Karpas-422 (cell line): ENCODE data around the gene HP. TPM values are rescaled to one million over a fixed set of nuclear protein-coding genes. Genes with fewer than 3 reads are reported as not detected.

ENCODE experiments used
- DNase-seq: peaks from one replicate; pipeline ENCODE4 v3.0.0-alpha.2; 2015
- H2AFZ ChIP-seq: fragments of 200-600 bp; sonication (generic); 2 replicates; pipeline ENCODE4 v1.6.1; 2014; ENCODE audit warnings: antibody characterized with exemption, low read length, mixed read lengths
- H3K27ac ChIP-seq: fragments of 200-600 bp; sonication (generic); 2 replicates; pipeline ENCODE4 v1.5.1; 2014; ENCODE audit warnings: mild to moderate bottlenecking, low read length, moderate library complexity
- H3K27me3 ChIP-seq: fragments of 200-600 bp; sonication (generic); 2 replicates; pipeline ENCODE4 v1.6.1; 2014; ENCODE audit warnings: low read length, mixed read lengths
- H3K36me3 ChIP-seq: fragments of 200-600 bp; sonication (generic); 2 replicates; pipeline ENCODE4 v1.6.1; 2014; ENCODE audit warnings: low read length, mixed read lengths; ENCODE audit not compliant: insufficient read depth
- H3K4me1 ChIP-seq: fragments of 200-600 bp; sonication (generic); 2 replicates; pipeline ENCODE4 v1.6.1; 2014; ENCODE audit warnings: mild to moderate bottlenecking, low read length, mixed read lengths
- H3K4me2 ChIP-seq: fragments of 200-600 bp; sonication (generic); 2 replicates; pipeline ENCODE4 v1.6.1; 2014; ENCODE audit warnings: low read length, low read depth, mild to moderate bottlenecking; ENCODE audit not compliant: poor library complexity, severe bottlenecking
- H3K4me3 ChIP-seq: fragments of 200-600 bp; sonication (generic); 2 replicates; pipeline ENCODE4 v1.5.1; 2014; ENCODE audit warnings: mild to moderate bottlenecking, antibody characterized with exemption, low read length, mixed read lengths
- H3K79me2 ChIP-seq: fragments of 200-600 bp; sonication (generic); 2 replicates; pipeline ENCODE4 v1.6.1; 2014; ENCODE audit warnings: mild to moderate bottlenecking, low read length, mixed read lengths
- H3K9ac ChIP-seq: fragments of 200-600 bp; sonication (generic); 2 replicates; pipeline ENCODE4 v1.6.0; 2014; ENCODE audit warnings: low read length
- H3K9me2 ChIP-seq: fragments of 200-600 bp; sonication (generic), shearing (Covaris generic); replicated peaks from 2 replicates; pipeline ENCODE4 v1.6.0; 2014; ENCODE audit warnings: mild to moderate bottlenecking, low read length, moderate library complexity; ENCODE audit not compliant: insufficient read depth
- H3K9me3 ChIP-seq: fragments of 300-700, 200-600 bp; sonication (generic); 2 replicates; pipeline ENCODE4 v1.6.1; 2014; ENCODE audit warnings: low read length, mixed read lengths
- H4K20me1 ChIP-seq: fragments of 200-600 bp; sonication (generic); 2 replicates; pipeline ENCODE4 v1.6.1; 2014; ENCODE audit warnings: mild to moderate bottlenecking, antibody characterized with exemption, low read length, low read depth; ENCODE audit not compliant: insufficient read depth
- total RNA-seq: library from RNA; depleted of rRNA; stranded (reverse); fragments of >200 nt; shearing (Covaris generic); gene quantifications from 2 replicates; pipeline ENCODE4 v1.2.3, GENCODE V29; 2014; ENCODE audit warnings: low replicate concordance

The HP gene
- total RNA-seq, 1 experiment from 2014 or later = not detected

DNA sequence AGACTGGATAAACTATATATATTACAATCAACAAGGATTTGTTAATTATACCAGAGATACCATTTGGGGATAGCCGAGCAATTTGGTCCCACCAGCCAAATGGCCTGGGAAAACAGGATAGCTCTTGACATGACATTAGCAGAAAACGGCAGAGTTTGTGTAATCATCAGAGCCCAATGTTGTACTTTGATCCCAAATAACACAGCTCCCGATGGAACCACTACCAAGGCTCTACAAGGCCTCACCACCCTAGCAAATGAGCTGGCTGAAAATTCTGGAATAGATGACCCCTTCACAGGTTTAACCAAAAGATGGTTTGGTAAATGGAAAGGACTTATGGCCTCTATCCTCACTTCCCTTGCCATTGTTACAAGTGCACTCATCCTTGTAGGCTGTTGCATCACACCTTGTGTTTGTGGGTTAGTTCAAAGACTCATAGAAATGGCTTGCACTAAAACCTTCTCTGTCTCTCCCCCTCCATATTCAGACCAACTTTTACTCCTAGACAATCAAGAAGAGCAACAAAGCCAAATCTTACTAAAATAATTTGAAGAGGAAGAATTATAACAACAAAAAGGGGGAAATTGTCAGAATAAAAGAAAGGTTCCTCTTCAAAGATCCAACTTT, 29.6 kb downstream of the HP start:
- DNase-seq = no peak
- no peak overlapping the region for H3K27ac ChIP-seq
- peaks cover 11% of the 10 kb centered on the region for H3K9me3 ChIP-seq
- H3K4me2 ChIP-seq = no peak overlapping the region
- H3K79me2 ChIP-seq = no peaks in the 10 kb centered on the region
- no peak overlapping the region for H3K4me3 ChIP-seq
- no peaks in the 10 kb centered on the region for H4K20me1 ChIP-seq
- H3K9me2 ChIP-seq = no peaks in the 10 kb centered on the region
- no peak overlapping the region for H2AFZ ChIP-seq
- H3K27me3 ChIP-seq = no peaks in the 10 kb centered on the region
- no peak overlapping the region for H3K9ac ChIP-seq
- no peaks in the 10 kb centered on the region for H3K4me1 ChIP-seq
- H3K36me3 ChIP-seq = peaks cover 39% of the 10 kb centered on the region

DNA sequence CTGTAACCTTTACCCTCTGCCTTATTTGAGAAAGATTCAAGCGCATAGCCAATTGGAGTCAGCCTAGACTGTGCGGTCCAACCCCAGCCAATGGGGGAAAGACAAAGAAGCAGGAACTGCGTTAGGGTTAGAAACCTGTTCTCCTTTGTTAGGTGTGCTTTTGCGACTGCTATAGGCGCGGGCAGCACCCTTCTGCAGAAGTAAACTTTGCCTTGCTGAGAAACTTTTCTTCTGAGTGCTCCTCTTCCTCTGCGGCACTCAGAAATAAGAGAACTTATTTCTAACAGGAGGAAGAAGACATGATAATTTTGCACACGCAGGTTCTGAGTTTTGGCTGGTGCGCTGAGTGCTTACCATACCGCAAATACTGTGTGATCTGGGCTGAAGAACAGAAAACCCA, 30.1 kb downstream of the HP start:
- H2AFZ ChIP-seq = no peak overlapping the region
- no peak overlapping the region for H3K27ac ChIP-seq
- H3K27me3 ChIP-seq = no peaks in the 10 kb centered on the region
- DNase-seq = no peak
- no peak overlapping the region for H3K4me3 ChIP-seq
- H3K79me2 ChIP-seq = no peaks in the 10 kb centered on the region; the same call in 1 of the 2 replicates
- H3K36me3 ChIP-seq = peaks cover 44% of the 10 kb centered on the region
- H3K9ac ChIP-seq = no peak overlapping the region
- no peaks in the 10 kb centered on the region for H4K20me1 ChIP-seq
- H3K9me2 ChIP-seq = no peaks in the 10 kb centered on the region
- no peak overlapping the region for H3K4me2 ChIP-seq
- peaks cover 11% of the 10 kb centered on the region for H3K9me3 ChIP-seq
- no peaks in the 10 kb centered on the region for H3K4me1 ChIP-seq

DNA sequence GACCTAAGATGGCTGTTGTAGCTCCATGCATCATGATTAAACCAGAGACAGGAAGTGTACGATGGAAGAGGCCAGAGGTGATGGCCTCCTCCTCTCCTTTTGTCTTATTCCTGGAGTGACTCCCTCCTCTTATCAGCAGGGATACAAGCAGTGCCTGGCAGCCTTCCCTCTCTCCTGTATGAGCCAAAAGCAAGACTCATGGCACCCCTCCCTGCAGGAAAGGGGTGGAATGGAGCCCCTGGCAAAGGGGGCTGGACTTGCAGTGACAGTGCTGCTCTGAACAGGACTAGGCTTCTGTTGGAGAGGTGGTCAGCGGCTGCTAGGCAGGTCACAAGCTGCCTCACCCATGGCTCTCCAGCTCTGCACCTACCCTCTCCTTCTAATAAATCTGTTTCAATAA, 30.7 kb downstream of the HP start:
- H3K4me2 ChIP-seq = no peak overlapping the region
- peaks cover 4% of the 10 kb centered on the region for H3K79me2 ChIP-seq
- no peak overlapping the region for H3K9ac ChIP-seq
- H3K9me3 ChIP-seq = peaks cover 11% of the 10 kb centered on the region
- H4K20me1 ChIP-seq = no peaks in the 10 kb centered on the region
- no peak overlapping the region for H2AFZ ChIP-seq
- H3K27ac ChIP-seq = no peak overlapping the region
- H3K9me2 ChIP-seq = no peaks in the 10 kb centered on the region
- peaks cover 50% of the 10 kb centered on the region for H3K36me3 ChIP-seq
- DNase-seq = no peak
- no peak overlapping the region for H3K4me3 ChIP-seq
- H3K27me3 ChIP-seq = no peaks in the 10 kb centered on the region
- H3K4me1 ChIP-seq = no peaks in the 10 kb centered on the region

DNA sequence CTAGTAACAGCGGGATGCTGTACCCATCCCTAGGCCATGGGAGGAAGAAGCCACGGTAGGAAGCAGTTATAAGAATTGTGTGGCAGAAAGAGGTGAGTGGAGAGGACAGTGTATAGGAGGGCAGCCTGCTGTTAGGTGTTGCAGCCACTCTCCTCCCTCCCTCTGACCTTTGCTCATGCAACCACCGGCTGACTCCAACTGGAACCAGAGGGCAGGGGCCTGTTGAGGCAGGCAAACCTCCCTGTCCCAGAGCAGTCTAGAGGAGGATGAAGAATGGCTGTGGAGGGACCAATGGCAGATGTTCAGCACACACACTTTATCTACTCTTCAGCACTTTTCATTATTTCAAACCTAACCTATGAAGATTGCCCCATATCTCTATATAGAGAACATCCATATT, 36.9 kb downstream of the HP start:
- no peak overlapping the region for H3K27ac ChIP-seq
- H4K20me1 ChIP-seq = 0 out of 2 replicates have a peak, but pooled peaks cover 4% of the 10 kb centered on the region
- no peaks in the 10 kb centered on the region for H3K9me2 ChIP-seq
- peaks cover 40% of the 10 kb centered on the region for H3K36me3 ChIP-seq
- H3K27me3 ChIP-seq = no peaks in the 10 kb centered on the region
- peaks cover 34% of the 10 kb centered on the region for H3K4me1 ChIP-seq
- no peaks in the 10 kb centered on the region for H3K9me3 ChIP-seq
- H3K79me2 ChIP-seq = peaks cover 63% of the 10 kb centered on the region
- no peak overlapping the region for H3K4me3 ChIP-seq
- no peak for DNase-seq
- peak overlapping the region; percentile 83 for H3K4me2 ChIP-seq
- no peak overlapping the region for H3K9ac ChIP-seq
- no peak overlapping the region for H2AFZ ChIP-seq

DNA sequence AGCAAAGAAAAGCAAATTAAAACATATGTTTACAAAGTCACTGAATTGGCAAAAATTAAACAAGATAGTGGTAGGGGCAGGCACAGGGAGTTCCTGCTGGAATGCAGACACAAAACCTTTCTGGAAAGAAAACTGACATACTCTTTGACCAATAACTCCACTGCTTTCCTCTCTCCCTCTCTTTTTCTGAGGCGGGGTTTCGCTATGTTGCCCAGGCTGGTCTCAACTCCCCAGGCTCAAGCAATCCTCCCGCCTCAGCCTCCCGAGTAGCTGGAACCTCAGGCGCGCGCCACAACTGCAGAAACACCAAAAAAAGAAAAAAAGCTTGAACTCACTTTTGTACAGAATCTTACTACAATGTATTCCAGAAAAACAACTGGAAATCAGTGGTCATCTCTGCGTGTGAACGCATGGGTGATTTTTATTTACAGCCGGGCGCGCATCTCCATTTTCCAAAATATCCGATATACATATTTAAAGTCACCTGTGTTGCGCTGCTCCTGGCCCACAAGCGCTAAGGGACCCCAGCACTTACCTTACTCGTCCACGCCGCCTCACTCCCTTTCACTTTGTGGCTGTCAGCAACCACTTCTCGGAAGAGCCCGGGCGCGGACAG, 38.6 kb downstream of the HP start:
- Histone ChIP-seq H3K4me1 (peaks cover 34% of the 10 kb centered on the region), H3K9me3 (no peaks in the 10 kb centered on the region), H2AFZ (peak overlapping the region; percentile 96; the same call in 1 of the 2 replicates), H3K9me2 (no peaks in the 10 kb centered on the region), H4K20me1 (0 out of 2 replicates have a peak, but pooled peaks cover 4% of the 10 kb centered on the region), H3K4me2 (peak overlapping the region; percentile 83), H3K27me3 (no peaks in the 10 kb centered on the region), H3K4me3 (peak overlapping the region; percentile 100), H3K27ac (peak overlapping the region; percentile 12; the same call in 1 of the 2 replicates), H3K79me2 (peaks cover 69% of the 10 kb centered on the region), H3K9ac (peak overlapping the region; percentile 98), H3K36me3 (peaks cover 35% of the 10 kb centered on the region; the same call in 1 of the 2 replicates)
- DNase-seq = peak; percentile 52

DNA sequence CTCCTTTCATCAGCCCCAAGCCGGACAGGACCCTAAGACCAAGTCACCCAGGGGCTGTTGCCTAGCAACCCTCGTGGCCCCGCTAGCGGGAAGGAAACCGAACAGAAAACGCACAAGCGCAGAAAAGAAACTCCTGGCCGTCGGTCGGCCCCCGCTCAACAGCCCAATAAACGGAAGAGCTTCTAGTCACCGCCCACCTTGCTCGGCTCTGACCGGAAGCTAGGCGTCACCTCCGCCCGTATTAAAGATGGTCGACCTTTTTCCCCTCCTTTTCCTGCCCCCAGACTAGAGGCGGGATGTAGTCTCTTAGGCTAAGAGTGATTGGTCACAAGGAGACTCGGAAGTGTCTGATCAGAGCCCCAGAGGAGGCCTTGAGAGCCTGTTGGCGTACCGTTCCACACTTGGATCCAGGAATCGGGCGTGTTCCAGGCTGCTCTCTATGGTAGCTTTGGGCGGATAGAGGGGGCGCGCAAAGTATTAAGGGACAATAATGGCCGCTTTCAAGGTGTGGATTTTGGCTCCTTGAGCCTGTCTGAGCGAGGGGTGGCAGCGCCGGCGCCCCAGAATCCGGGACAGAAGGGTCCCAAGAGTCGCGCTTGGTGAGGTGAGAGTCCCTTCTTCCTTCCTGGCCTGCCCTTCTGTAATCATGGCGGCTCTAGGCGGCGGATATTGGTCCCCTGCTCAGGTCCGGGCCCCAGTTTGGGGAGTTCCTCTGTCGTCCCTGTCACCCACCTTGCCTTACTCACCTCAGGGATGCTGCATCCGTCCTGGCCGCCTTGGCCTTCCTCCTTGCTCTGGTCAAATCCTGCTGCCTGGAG, 39.4 kb downstream of the HP start, which contains the start of the genes DHX38 and TXNL4B:
DHX38 (plus strand) TSS at position 400 of the 818 bp plus-strand sequence. CDS start 2,311 bp downstream, outside the sequence.
TXNL4B (minus strand) TSS at position 173 of the 818 bp plus-strand sequence. CDS start 2,871 bp downstream, outside the sequence.
- peak within 1 kb of the TSS; percentile 83 for H3K4me2 ChIP-seq
- 0 out of 2 replicates have a peak, but pooled peaks cover 4% of the 10 kb centered on the region for H4K20me1 ChIP-seq
- H3K27me3 ChIP-seq = no peaks in the 10 kb centered on the region
- DNase-seq = peak; percentile 99
- H3K36me3 ChIP-seq = peaks cover 29% of the 10 kb centered on the region; the same call in 1 of the 2 replicates
- peak within 1 kb of the TSS; percentile 98 for H3K9ac ChIP-seq
- H3K9me3 ChIP-seq = no peaks in the 10 kb centered on the region
- H2AFZ ChIP-seq = peak within 1 kb of the TSS; percentile 96
- peaks cover 69% of the 10 kb centered on the region for H3K79me2 ChIP-seq
- peaks cover 34% of the 10 kb centered on the region for H3K4me1 ChIP-seq
- no peaks in the 10 kb centered on the region for H3K9me2 ChIP-seq
- H3K27ac ChIP-seq = peak within 1 kb of the TSS; percentile 69
- H3K4me3 ChIP-seq = peak within 1 kb of the TSS; percentile 100

DNA sequence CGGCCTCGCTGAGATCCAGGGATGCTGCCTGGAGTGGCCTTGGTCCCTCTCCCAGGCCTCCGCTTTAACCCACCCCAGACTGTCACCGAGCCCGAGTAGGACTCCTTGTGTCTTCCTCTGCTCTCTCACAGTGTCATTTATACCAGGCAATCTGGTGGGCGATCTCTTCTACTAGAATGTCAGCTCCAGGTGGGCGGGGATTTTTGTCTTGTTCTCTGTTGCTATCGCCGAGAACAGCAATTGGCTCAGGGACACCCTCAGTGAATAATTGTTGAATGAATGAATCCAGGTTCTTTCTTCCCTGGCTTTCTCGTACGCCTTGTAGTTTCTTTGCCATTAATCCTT, 39.9 kb downstream of the HP start:
- H3K27me3 ChIP-seq = no peaks in the 10 kb centered on the region
- peak overlapping the region; percentile 100 for H3K4me3 ChIP-seq
- peak overlapping the region; percentile 83 for H3K4me2 ChIP-seq
- peaks cover 34% of the 10 kb centered on the region for H3K4me1 ChIP-seq
- H3K9ac ChIP-seq = peak overlapping the region; percentile 98
- peaks cover 69% of the 10 kb centered on the region for H3K79me2 ChIP-seq
- H3K27ac ChIP-seq = peak overlapping the region; percentile 69
- H3K36me3 ChIP-seq = peaks cover 24% of the 10 kb centered on the region; the same call in 1 of the 2 replicates
- H3K9me2 ChIP-seq = no peaks in the 10 kb centered on the region
- H2AFZ ChIP-seq = peak overlapping the region; percentile 96; the same call in 1 of the 2 replicates
- 0 out of 2 replicates have a peak, but pooled peaks cover 4% of the 10 kb centered on the region for H4K20me1 ChIP-seq
- H3K9me3 ChIP-seq = no peaks in the 10 kb centered on the region
- peak; percentile 65 for DNase-seq
